ENCODE data around the gene CREB3L4. TPM values are rescaled to one million over a fixed set of nuclear protein-coding genes. Genes with fewer than 3 reads are reported as not detected.

CREB3L4 gene
- total and polyA plus RNA-seq, 2 donors (not counting 3 experiments of a cell fraction or from before 2014, with no cell fraction given) = 8.1 to 12.1 TPM

- BruUV-seq (replicated peaks) = TSS peak; percentile 12
- peaks cover 6 to 50% of the 10 kb centered on the region in 2 experiments for H3K36me3 ChIP-seq (ENCODE audit: control insufficient read depth in 2 of 2, extremely low read depth in 1 of 2, insufficient read depth in 2 of 2, low read length in 2 of 2)
- peaks cover 3% of the 10 kb centered on the region for H3K4me1 ChIP-seq (ENCODE audit: control insufficient read depth, extremely low read depth, insufficient read depth, low read length)
- FAIRE-seq (no peak), DNase-seq (ENCODE audit: low read depth, low spot score) (no peak)
- H3K27me3 ChIP-seq (ENCODE audit: control insufficient read depth in 2 of 2, insufficient read depth in 2 of 2, low read length in 2 of 2) = no peaks in the 10 kb centered on the region
- CTCF ChIA-PET = no interaction called here
- no peak overlapping the region for H3K4me3 ChIP-seq (replicated peaks in 1 of 3; ENCODE audit: insufficient read depth in 1 of 3, low read depth in 1 of 3, low read length in 3 of 3)
- no peak overlapping the region for H3K4me2 ChIP-seq (ENCODE audit: insufficient read depth, low read length)
- no peaks in the 10 kb centered on the region for H3K9me3 ChIP-seq (replicated peaks; ENCODE audit: control insufficient read depth, insufficient read depth, low read length)
- dilution Hi-C loops (cut with MboI; ENCODE audit: extremely low pct_ligation_motif_present, low sequenced_read_pairs) = no loop called here
- no peak overlapping the region for H3K9ac ChIP-seq (replicated peaks; ENCODE audit: extremely low read depth, insufficient read depth, low read length)
- H2AFZ ChIP-seq (ENCODE audit: low read depth, low read length) = no peak overlapping the region
- TF ChIP-seq EZH2 (IDR thresholded peaks at IDR 0.05; ENCODE audit: borderline replicate concordance, low read depth, low read length, severe bottlenecking) = no peak
- no peak for TF ChIP-seq CTCF (IDR thresholded peaks at IDR 0.05; ENCODE audit: extremely low read depth in 1 of 2, insufficient read depth in 1 of 2, low read depth in 1 of 2, low read length in 2 of 2)
- no peak for TF ChIP-seq FOS (IDR thresholded peaks at IDR 0.05; ENCODE audit: borderline replicate concordance, insufficient read depth, low read length)
- TF ChIP-seq GATA2 (IDR thresholded peaks at IDR 0.05; ENCODE audit: insufficient read depth, insufficient read length, low read depth, low read length) = no peak
- H3K27ac ChIP-seq (ENCODE audit: insufficient read depth, low read depth, low read length) = no peak overlapping the region
- intact Hi-C loops (cut with micrococcal nuclease) = no loop called here
- no peaks in the 10 kb centered on the region for H4K20me1 ChIP-seq (replicated peaks; ENCODE audit: control insufficient read depth, extremely low read depth, insufficient read depth, low read length)
- H3K79me2 ChIP-seq (ENCODE audit: control insufficient read depth, insufficient read depth, low read length) = peaks cover 22% of the 10 kb centered on the region
- no peaks in the 10 kb centered on the region for H3K9me1 ChIP-seq (replicated peaks; ENCODE audit: control insufficient read depth, extremely low read depth, insufficient read depth, low read length)
- POLR2A ChIA-PET = no interaction called here
Observed at GRCh38 chr1:153951801-153952200, 15.9 kb upstream of the CREB3L4 start.

- Histone ChIP-seq H3K9me1 (replicated peaks; ENCODE audit: control insufficient read depth, extremely low read depth, insufficient read depth, low read length) (no peaks in the 10 kb centered on the region), H3K4me3 (replicated peaks in 1 of 3; ENCODE audit: insufficient read depth in 1 of 3, low read depth in 1 of 3, low read length in 3 of 3) (no peak overlapping the region), H3K4me1 (ENCODE audit: control insufficient read depth, extremely low read depth, insufficient read depth, low read length) (peaks cover 15% of the 10 kb centered on the region), H3K79me2 (ENCODE audit: control insufficient read depth, insufficient read depth, low read length) (peaks cover 34% of the 10 kb centered on the region), H2AFZ (ENCODE audit: low read depth, low read length) (no peak overlapping the region), H3K36me3 (ENCODE audit: control insufficient read depth in 2 of 2, extremely low read depth in 1 of 2, insufficient read depth in 2 of 2, low read length in 2 of 2) (peaks cover 6 to 34% of the 10 kb centered on the region in 2 experiments), H4K20me1 (replicated peaks; ENCODE audit: control insufficient read depth, extremely low read depth, insufficient read depth, low read length) (no peaks in the 10 kb centered on the region), H3K9me3 (replicated peaks; ENCODE audit: control insufficient read depth, insufficient read depth, low read length) (no peaks in the 10 kb centered on the region), H3K27me3 (ENCODE audit: control insufficient read depth in 2 of 2, insufficient read depth in 2 of 2, low read length in 2 of 2) (no peaks in the 10 kb centered on the region), H3K4me2 (ENCODE audit: insufficient read depth, low read length) (no peak overlapping the region), H3K27ac (ENCODE audit: insufficient read depth, low read depth, low read length) (no peak overlapping the region), H3K9ac (replicated peaks; ENCODE audit: extremely low read depth, insufficient read depth, low read length) (no peak overlapping the region)
- ChIA-PET CTCF (no interaction called here), POLR2A (interaction anchor here (1.1 kb wide), 1 partner anchor 9 kb away, joined by 3 read pairs; the partner anchor contains the start of gene SLC39A1)
- no peak for DNase-seq (ENCODE audit: low read depth, low spot score)
- BruUV-seq (replicated peaks) = no TSS peak
- TF ChIP-seq CTCF (IDR thresholded peaks at IDR 0.05; ENCODE audit: extremely low read depth in 1 of 2, insufficient read depth in 1 of 2, low read depth in 1 of 2, low read length in 2 of 2) (no peak), GATA2 (IDR thresholded peaks at IDR 0.05; ENCODE audit: insufficient read depth, insufficient read length, low read depth, low read length) (no peak), EZH2 (IDR thresholded peaks at IDR 0.05; ENCODE audit: borderline replicate concordance, low read depth, low read length, severe bottlenecking) (no peak), MAX (IDR thresholded peaks at IDR 0.05; ENCODE audit: insufficient read depth, insufficient read length) (no peak), POLR2A (IDR thresholded peaks at IDR 0.05; ENCODE audit: low read depth, low read length) (no peak), POLR2AphosphoS5 (IDR thresholded peaks at IDR 0.05; ENCODE audit: insufficient read depth, low read depth, low read length) (no peak), FOS (IDR thresholded peaks at IDR 0.05; ENCODE audit: borderline replicate concordance, insufficient read depth, low read length) (no peak), MYC (IDR thresholded peaks at IDR 0.05; ENCODE audit: low read depth, low read length) (no peak), JUN (IDR thresholded peaks at IDR 0.05; ENCODE audit: borderline replicate concordance, insufficient read depth, insufficient read length, low read depth) (no peak)
- intact Hi-C loops (cut with micrococcal nuclease) (no loop called here), dilution Hi-C loops (cut with MboI; ENCODE audit: extremely low pct_ligation_motif_present, low sequenced_read_pairs) (no loop called here)
- no peak for FAIRE-seq
Observed at GRCh38 chr1:153953859-153954365, 13.8 kb upstream of the CREB3L4 start.

Data from endothelial cell of umbilical vein (primary cell).